GM19043 (cell line): ENCODE data around the gene GLYATL1B.
A peak's percentile ranks its signal among the peaks of the same experiment; 100 is the strongest.
"Not testable (repeated sequence)": the region's sequence is repeated elsewhere in the genome, so short reads cannot be mapped to it uniquely, and the experiment has no call there.

ENCODE experiments used
- ATAC-seq: cut with Tn5 transposase; IDR thresholded peaks from one replicate; pipeline ENCODE4 v1.9.1; 2021; ENCODE audit warnings: low read depth; ENCODE audit not compliant: unreplicated experiment

Gene GLYATL1B

GRCh38 chr11:59086007-59086406, at the start of gene GLYATL1B:
GLYATL1B (plus strand) TSS chr11:59086307; CDS start chr11:59086307, 0 bp downstream.
- not testable (repeated sequence) for ATAC-seq

- not testable (repeated sequence) for ATAC-seq
Measured at GRCh38 chr11:59036542-59036941, 49.6 kb upstream of the GLYATL1B start.

DNA sequence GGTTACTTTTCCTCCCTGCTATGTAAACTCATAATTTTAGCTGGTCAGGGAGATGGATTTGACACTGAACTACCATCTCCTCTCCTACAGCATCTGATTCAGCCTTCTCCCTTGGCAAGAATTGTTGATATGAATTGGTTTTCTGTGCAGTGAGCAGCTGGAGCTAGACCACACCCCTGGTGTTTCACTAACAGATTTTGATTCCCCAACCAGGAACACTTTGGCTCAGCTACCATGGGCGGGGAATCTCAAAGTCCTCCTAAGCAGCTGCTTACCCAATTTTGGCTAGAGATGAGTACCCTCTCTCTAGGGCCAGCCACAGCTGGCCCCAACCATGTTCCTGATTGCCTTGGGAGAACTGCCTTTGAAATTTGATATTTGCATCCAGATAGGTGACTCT, 48.7 kb upstream of the GLYATL1B start:
- ATAC-seq = not testable (repeated sequence)

- ATAC-seq = no peak
Measured at GRCh38 chr11:59040607-59041006, 45.5 kb upstream of the GLYATL1B start.

DNA sequence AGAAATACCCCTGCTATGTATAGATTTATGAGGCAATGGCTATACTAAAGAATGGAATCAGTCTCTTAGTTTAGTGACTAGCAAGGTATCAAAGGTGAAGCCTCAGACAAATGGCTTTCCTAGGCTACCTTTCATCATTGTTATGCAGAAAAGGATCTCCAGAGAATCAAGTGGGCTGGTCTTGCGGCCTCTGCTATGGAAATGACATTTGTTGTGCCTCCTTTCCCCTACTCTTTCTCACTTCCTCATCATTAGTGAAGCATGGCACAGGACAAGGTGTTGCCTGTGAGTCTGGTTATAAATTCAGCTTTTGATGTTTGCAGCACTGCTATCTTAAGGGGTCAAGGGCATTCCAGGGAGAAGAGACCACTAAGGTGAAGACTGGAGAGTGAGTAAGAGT, 34.7 kb upstream of the GLYATL1B start:
- ATAC-seq = peak; percentile 86

DNA sequence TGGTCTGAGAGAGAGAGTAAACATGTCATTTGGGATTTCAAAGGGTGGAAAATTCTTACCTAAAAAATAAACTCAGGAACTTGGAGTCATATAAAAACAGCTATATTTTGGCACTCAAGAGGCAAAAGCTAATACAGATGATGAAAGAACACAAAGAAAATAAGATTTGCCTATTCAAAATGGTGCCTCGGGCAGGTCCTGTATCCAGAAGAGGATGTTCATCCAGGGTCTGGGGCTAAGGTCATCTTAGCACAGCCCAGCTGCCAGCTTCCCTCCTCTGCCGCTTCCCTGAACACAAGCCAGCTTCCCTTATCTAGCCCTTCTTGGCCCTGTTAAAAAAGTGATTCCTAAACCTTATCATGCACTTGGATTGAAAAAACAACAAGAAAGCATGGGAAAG, 33.8 kb upstream of the GLYATL1B start:
- ATAC-seq = not testable (repeated sequence)

DNA sequence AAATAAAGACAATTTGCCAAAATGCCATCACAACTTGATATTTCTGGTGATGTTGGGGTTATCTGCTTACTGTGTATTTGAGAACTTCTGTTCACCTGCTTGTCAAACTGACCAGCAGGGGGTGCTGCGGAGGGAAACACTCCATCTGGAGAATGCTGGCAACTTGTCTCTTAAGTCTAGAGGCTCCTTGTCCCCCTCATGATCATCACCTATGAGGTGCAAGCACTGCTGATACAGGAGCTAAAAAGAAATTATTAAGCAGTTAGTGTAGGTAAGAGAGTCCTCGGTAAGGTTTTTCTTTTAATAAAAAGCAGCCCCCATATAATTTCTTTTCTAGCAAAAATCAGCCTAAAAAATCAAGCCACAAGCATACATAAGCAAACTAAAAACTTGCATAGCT, 32.7 kb upstream of the GLYATL1B start:
- ATAC-seq = peak; percentile 39

- ATAC-seq = peak; percentile 89
Measured at GRCh38 chr11:59058120-59059033, 27.7 kb upstream of the GLYATL1B start.

- ATAC-seq = not testable (repeated sequence)
Measured at GRCh38 chr11:59060096-59060495, 26.0 kb upstream of the GLYATL1B start.

GRCh38 chr11:59062602-59063529, 23.2 kb upstream of the GLYATL1B start:
- no peak for ATAC-seq

DNA sequence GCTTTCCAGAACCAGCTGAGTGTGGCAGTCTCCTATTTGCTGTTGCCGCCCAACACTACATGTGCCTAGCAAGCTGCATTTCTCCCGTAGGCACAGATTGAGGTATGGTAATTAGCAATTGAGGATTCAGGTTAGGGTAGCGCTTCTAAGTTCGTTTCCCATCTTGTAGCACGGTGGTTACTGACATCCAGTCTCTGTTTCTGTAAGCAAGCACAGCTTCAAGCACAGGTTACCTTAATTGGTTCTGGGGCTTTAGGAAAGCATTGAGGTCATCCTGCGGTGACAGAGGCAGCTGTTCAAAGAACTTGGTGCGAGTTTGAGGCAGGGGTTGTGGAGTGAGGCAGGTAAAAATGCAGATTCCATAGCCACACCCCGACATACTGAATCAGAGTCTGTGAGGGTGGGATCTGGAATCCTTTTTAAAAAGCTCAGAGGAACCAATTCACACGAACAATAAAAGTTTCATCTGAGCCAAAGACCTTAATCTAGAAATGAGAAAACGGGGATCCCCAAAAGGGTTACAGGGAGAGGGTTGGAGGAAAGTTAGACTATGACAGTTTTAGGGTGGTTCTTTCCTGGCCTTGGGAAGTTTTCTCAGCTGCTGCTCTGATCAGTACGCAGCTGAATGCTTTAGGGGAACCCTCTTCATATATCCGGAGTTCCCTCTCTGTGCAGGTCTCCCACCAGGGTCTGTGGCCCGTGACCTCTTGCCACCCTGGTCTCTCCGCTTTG, 21.9 kb upstream of the GLYATL1B start:
- ATAC-seq = not testable (repeated sequence)

- no peak for ATAC-seq
Measured at GRCh38 chr11:59069087-59069486, 17.0 kb upstream of the GLYATL1B start.

GRCh38 chr11:59076876-59077571, 9.1 kb upstream of the GLYATL1B start:
- ATAC-seq = peak; percentile 87

GRCh38 chr11:59078435-59078834, 7.7 kb upstream of the GLYATL1B start:
- no peak for ATAC-seq

DNA sequence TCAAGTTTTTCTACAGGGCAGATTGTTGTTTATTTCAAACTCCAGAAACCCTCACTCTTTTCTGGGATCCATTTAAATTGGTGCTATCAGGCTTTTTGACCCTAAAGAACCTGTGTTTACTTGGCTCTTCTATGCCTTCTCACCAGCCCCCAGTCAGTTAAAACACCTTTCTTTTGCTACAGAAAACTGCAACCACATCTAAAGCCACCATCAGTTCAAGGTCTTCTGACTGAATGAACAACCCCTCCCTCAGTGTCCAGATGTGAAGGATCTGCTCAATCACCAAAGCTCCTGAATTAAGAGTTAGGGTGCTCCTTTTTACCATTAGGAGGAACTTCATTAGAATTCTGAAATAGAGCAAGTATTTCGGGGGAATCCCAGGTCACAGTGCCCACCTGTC, 7.0 kb upstream of the GLYATL1B start:
- ATAC-seq = no peak

DNA sequence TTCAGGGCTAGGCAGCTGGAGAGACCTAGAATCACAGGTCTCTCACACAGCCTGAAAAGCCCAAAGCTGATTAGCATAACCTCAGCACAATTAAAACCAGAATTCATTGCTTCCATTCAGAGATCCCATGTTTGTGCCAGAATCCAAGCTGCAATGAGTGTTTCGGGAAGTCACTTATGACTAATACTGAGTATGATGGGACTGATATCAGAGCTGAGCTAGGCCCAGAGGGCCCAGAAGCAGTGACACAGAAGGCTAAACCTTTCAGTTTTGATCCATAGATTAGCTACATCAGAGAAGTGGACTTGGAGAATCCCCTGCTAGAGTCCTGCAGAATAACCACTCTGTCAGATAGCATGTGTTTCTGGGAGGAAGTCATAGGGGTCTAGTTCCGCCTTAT, 5.7 kb upstream of the GLYATL1B start:
- not testable (repeated sequence) for ATAC-seq

- not testable (repeated sequence) for ATAC-seq
Measured at GRCh38 chr11:59081430-59082020, 4.6 kb upstream of the GLYATL1B start.

DNA sequence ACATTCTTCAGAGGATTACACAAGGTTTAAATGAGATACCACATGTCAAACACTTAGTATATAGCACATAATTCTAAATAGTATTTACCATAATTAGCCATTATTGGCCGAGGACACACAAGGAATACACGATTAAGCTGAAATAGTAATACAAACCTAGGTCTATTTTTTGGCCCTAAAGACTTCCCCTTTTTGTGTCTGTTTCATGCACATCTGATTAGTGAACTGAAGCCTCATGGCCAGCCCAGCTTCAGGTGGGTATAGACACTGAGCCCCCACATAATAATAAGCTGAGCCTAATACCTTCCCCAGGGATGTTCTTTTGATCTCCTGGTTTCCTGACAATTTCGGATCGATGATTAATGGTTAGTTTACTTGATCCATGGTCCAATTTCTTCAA, 2.1 kb downstream of the GLYATL1B start:
- no peak for ATAC-seq

DNA sequence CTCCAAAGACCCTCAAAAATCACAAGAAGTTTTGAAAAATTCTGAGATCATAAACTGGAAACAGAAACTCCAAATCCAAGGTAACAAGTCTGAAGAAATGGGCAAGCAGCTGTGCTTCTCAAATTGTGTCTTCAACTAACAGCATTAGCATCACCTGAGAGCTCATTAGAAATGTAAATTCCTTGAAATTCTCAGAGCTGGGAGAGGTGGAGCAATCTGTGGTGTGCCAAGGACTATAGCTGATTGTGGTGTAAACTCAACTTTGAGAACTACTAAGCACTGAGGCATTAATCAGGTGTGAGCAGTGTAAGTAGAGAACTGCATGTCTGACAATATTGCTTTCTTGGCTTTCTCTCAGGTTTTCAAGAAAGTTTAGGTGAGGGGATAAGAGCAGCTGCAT, 7.5 kb downstream of the GLYATL1B start:
- ATAC-seq = not testable (repeated sequence)
